ENCODE results near the gene KRT82. TPM values are rescaled to one million over a fixed set of nuclear protein-coding genes. Genes with fewer than 3 reads are reported as not detected.
A peak's percentile ranks its signal among the peaks of the same experiment; 100 is the strongest.

Gene KRT82
- total RNA-seq, 1 donor = not detected

GRCh38 chr12:52445876-52446275 is 39.7 kb upstream of the KRT82 start:
- no peak overlapping the region for H3K4me3 ChIP-seq (ENCODE audit: low read depth, low read length)
- TF ChIP-seq CTCF (IDR thresholded peaks at IDR 0.05; ENCODE audit: insufficient read depth, low read length) = no peak
- DNase-seq (ENCODE audit: low read depth) = no peak

- no peak for DNase-seq (ENCODE audit: low read depth)
- H3K4me3 ChIP-seq (ENCODE audit: low read depth, low read length) = no peak overlapping the region
- no peak for TF ChIP-seq CTCF (IDR thresholded peaks at IDR 0.05; ENCODE audit: insufficient read depth, low read length)
Measured at GRCh38 chr12:52444647-52445595, 38.8 kb upstream of the KRT82 start.

GRCh38 chr12:52443966-52444365 is 37.8 kb upstream of the KRT82 start:
- no peak overlapping the region for H3K4me3 ChIP-seq (ENCODE audit: low read depth, low read length)
- TF ChIP-seq CTCF (IDR thresholded peaks at IDR 0.05; ENCODE audit: insufficient read depth, low read length) = no peak

GRCh38 chr12:52442600-52443061 is 36.5 kb upstream of the KRT82 start:
- TF ChIP-seq CTCF (IDR thresholded peaks at IDR 0.05; ENCODE audit: insufficient read depth, low read length) = no peak
- DNase-seq (ENCODE audit: low read depth) = peak; percentile 49
- no peak overlapping the region for H3K4me3 ChIP-seq (ENCODE audit: low read depth, low read length)

More at GRCh38 chr12:52443966-52444365, 37.8 kb upstream of the KRT82 start:
- DNase-seq (ENCODE audit: low read depth) = no peak

DNA sequence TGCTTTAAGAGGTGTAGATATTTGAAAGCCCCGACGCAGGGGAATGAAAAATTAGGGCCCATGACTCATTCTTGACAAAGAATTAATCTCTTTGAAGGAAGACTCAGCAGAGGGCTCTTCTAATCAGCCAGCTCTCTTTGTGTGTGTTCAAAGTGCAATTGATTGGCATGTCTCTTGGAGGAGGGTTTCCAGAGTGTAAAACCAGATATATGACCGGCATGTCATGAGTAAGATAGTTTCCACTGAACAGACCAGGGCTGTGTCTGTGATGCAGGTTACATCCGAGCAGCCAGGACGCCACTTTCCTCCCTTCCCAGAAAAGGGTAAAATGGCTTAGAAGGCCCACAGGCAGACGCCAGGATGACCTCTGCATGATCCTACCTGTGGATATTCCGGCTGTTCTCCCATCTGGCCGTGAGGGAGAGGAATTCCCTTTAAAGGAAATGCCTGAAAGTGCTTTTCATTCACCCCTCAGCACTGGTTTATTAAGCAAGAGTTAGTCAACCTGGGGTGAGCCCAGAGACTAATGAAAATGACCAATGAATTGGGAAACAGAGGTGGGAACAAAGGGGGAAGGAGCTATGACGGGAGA is 35.3 kb upstream of the KRT82 start:
- no peak overlapping the region for H3K4me3 ChIP-seq (ENCODE audit: low read depth, low read length)
- no peak for TF ChIP-seq CTCF (IDR thresholded peaks at IDR 0.05; ENCODE audit: insufficient read depth, low read length)
- no peak for DNase-seq (ENCODE audit: low read depth)

- TF ChIP-seq CTCF (IDR thresholded peaks at IDR 0.05; ENCODE audit: insufficient read depth, low read length) = no peak
- DNase-seq (ENCODE audit: low read depth) = peak; percentile 2
- H3K4me3 ChIP-seq (ENCODE audit: low read depth, low read length) = no peak overlapping the region
Measured at GRCh38 chr12:52440821-52441319, 34.7 kb upstream of the KRT82 start.

All from fibroblast of the aortic adventitia (primary cell).